HS-5 (cell line): ENCODE measurements around the gene WAS.
"Not testable (repeated sequence)": the region's sequence is repeated elsewhere in the genome, so short reads cannot be mapped to it uniquely, and the experiment has no call there.

ENCODE experiments used
- DNase-seq: peaks from one replicate; pipeline ENCODE4 v3.0.0-alpha.2; 2012; ENCODE audit warnings: low read depth

Gene WAS

DNA sequence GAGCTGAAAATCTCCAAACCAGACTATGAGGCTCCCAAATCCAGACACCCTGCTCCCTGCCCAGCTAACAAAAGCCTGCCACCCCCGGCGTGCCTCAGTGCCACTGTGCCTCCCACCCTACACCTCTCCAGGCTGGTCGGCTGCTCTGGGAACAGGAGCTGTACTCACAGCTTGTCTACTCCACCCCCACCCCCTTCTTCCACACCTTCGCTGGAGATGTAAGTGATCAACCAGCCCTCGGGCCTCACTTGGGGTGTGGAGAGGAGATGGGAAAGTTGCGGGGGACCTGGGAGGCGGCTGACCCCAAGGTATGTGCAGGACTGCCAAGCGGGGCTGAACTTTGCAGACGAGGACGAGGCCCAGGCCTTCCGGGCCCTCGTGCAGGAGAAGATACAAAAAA lies 1.8 kb downstream of the WAS start:
- no peak for DNase-seq

DNA sequence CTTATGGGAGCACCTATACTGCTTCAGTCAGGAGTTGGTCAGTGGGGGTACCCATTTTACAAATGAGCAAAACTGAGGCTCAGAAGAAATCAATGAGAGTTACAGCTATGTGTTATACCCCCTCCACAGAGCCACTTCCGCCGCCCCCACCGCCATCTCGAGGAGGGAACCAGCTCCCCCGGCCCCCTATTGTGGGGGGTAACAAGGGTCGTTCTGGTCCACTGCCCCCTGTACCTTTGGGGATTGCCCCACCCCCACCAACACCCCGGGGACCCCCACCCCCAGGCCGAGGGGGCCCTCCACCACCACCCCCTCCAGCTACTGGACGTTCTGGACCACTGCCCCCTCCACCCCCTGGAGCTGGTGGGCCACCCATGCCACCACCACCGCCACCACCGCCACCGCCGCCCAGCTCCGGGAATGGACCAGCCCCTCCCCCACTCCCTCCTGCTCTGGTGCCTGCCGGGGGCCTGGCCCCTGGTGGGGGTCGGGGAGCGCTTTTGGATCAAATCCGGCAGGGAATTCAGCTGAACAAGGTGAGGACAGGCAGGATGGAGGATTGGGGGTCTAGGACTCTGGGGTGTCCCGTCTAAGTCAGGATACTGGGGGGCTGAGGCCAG lies 5.0 kb downstream of the WAS start:
- no peak for DNase-seq

DNA sequence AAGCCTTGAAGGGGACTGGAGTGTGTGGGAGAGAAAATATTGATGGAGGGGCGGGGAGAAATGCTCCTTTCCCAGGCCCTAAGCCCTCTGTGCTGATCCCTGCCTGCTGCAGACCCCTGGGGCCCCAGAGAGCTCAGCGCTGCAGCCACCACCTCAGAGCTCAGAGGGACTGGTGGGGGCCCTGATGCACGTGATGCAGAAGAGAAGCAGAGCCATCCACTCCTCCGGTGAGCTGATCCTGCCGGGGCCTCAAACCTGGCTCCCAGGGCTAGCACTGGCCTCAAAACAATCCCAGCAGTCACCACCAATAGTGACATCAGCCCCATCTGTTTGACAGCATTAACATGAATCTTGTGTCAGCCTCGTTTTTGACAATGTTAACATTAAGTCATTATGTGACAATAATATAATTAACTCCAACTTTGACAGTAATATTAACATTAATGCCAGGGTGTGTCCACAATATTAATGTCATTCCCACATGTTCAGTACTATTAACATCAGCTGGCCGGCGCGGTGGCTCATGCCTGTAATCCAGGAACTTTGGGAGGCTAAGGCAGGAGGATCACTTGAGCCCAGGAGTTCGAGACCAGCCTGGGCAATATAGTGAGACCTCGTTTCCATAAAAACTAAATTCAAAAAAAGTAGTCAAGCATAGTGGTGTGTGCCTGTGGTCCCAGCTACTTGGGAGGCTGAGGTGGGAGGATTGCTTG lies 5.8 kb downstream of the WAS start:
- no peak for DNase-seq

DNA sequence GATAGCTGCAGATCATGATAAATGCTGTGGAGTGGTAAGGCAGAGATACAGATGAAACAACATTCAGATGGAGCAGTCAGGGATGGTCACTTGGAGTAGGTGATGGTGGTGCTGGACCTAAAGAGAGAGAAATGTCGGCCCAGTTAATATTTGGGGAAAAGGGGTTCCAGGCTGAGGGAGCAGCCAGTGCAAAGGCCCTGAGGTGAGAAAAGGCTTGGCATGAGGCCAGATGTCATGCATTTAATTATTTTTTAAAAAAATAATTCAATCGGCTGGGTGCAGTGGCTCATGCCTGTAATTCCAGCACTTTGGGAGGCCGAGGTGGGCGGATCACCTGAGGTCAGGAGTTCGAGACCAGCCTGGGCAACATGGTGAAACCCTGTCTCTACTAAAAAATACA lies 8.1 kb downstream of the WAS start:
- DNase-seq = not testable (repeated sequence)

DNA sequence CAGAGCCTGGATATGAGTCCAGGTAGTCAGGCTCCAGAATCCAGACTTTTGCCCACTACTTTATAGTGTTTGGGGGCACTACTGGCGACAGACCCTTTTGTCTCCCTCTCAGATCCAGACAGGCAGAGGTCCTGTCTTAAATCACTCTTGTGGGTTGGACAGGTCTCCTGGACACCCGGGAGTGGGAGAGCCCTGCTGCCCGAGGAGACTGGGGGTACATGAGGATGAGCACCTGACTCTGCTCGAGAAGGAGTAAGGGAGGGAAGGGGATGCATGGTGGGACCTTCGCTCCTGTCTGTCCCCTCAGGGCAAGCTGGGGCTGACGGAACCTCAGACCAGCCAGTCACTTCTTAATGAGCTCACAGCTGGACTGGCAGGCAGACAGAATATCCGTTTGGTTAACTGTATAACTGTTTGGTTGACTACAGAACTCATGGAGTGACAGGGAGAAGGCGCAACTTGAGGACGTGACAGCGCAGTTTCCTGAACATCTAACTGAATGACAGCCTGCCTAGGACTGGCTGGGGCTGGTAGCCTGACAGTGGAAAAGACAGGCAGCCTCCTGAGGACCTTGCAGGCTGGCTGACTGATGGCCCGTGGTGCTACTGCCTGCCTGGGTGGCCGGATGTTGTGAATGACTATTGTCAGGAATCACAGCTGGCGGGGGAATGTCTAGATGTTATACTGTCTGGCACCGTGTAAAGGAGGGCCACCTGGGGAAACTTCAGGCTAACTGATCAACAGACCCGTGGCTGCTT lies 11.4 kb downstream of the WAS start:
- no peak for DNase-seq

DNA sequence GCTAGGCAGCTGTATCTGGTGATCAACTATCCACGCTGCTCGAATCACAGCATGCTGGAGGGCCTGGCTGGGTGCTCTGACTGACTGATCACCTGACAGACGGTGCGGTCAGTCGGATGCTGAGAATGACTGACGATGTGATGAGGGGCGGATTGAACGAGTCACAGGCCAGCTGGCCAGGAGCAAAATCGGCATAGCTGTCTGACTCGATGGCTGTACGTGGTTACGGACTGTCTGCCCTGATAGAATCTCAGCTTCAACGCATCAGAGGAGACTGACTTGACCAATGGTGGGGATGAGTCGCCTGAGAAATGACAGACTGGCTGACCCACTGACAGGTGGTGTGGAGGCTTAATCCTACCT lies 11.9 kb downstream of the WAS start:
- DNase-seq = no peak

DNA sequence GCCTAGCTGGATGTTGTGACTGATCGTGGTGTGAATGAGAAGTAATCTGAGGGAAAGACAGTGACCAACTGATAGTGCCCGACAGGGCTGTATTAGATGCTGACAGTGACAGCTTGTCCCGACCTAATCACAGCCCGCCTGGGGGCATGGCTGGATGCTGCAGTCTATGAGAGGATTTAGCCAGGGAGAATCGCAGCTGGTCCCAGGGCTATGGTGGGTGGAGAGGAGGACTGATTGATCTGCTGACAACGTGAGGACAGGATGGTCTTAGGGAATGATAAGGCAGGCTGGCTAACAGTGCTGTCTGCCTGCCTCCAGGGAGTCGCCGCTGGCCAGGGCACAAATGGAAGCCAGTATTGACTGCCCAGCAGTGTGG lies 12.3 kb downstream of the WAS start:
- DNase-seq = no peak

DNA sequence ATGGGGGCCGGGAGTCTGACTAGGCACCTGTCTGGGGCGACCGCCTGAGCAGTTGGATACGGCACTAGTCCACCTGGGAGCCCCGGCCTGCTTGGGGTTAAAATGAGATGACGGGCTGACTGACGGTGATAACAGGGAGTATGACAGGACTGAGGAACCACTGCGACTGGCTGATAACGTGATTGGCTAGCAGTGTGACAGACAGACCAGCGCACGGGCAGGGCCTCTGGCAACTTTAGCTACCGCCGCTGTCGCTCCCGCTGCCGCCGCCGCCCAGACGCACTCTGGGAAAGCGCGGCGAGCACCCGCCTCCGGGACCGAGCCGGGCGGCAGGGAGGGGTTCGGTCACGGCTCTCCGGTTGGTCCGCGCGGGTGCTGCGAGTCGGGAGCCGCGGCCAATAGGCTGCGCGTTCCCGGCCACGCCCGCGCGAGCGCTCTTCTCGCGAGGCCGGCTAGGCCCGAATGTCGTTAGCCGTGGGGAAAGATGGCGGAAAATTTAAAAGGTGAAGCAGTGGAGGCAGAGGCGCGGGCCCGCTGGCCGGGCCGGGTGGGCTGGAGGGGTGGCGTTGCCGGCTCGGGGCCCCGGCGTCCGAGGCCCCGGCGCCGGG lies 12.8 kb downstream of the WAS start, which contains the start of gene SUV39H1:
TSS of gene SUV39H1 (plus strand) at position 434 of the 608 bp plus-strand sequence. CDS start at position 485, 51 bp downstream.
- no peak for DNase-seq

DNA sequence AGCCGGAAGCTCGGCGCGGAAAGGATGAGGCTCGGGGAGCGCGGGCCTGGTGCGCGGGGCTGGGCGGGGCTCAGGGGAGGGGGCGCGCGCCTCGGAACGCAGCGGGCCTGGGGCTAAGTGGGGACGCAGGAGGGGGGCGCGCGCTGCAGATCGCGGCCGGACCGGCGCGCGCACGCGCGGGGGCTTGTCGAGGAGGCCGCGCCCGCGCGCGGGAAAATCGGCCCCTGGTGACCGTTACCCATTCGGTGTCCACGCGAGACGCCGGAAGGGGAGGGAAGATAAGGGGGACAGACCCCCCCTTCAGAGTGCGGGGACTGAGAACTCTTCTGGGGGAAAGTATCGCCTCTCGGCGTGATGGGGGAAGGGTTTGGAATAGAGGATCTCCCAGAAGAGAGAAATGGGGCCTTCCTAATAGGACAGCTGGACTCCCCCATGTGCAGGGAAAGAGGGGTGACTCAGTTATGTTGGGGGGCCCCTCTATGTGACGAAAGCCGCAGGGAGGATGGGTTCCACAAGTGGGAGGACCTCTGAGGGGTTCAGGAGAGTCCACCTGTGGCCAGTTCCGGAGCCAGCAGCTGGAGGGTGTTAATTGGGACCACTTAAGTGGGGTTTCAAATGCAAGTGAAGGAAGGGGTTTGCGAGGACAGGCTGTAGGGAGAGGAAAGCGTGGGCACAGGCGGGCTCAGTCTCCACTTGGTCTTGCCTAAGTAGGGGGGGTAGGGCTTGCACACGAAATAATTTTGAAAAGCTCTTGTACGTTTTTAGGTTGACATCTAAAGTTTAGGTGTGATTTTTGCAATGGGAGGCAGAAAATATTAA lies 13.5 kb downstream of the WAS start:
- no peak for DNase-seq

DNA sequence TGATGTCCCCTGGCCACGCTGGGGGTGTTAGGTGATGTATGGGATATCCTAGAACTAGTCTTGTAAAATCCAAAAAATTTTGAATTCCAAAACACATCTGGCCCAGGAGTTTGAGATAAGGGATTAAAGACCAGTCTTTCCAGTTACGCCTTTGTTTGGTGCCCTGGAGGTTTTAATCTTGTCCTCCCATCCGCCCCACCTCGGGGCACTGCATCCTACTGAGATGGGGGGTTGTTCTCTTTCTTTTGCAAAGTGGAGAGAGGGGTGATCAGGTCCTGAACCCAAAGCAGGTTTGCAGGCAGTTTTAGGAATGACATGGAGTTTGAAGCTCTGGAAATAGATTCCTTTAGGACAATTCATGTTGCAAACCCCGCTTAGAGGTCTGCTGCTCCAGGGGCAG lies 14.7 kb downstream of the WAS start:
- no peak for DNase-seq

DNA sequence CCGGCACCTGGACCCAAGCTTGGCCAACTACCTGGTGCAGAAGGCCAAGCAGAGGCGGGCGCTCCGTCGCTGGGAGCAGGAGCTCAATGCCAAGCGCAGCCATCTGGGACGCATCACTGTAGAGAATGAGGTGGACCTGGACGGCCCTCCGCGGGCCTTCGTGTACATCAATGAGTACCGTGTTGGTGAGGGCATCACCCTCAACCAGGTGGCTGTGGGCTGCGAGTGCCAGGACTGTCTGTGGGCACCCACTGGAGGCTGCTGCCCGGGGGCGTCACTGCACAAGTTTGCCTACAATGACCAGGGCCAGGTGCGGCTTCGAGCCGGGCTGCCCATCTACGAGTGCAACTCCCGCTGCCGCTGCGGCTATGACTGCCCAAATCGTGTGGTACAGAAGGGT lies 16.6 kb downstream of the WAS start:
- no peak for DNase-seq

DNA sequence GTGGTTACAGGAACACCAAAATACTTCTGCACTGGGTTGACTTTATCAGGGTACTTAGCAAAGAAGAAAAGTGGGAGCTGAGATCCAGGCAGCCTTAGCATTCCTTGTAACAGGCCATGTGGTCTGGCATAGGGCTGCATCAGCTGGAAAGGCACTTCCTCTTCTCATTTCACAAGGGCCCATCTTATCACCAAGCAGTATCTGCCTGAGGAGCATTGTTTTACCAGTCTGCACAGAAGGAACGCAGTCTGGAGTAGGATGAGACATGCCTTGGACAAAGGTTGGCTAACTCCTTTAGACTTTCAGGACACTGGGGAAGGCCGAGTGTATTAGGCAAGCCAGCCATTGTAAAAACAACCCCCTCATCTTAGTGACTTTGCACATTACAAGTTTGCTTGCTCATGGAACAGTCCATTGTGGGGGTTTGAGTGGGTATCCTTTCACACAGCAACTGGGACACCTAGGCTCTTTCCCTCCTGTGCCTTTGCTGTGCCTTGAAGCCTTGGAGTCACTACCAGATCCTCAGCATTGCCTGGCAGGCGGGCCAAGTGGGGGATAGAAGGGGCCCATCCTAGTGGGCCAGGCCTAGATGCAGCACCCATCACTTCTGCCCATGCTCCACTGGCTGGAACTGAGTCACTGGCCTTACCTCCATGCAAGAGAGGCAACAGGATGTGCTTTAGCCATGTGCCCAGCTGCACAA lies 17.5 kb downstream of the WAS start:
- DNase-seq = no peak

DNA sequence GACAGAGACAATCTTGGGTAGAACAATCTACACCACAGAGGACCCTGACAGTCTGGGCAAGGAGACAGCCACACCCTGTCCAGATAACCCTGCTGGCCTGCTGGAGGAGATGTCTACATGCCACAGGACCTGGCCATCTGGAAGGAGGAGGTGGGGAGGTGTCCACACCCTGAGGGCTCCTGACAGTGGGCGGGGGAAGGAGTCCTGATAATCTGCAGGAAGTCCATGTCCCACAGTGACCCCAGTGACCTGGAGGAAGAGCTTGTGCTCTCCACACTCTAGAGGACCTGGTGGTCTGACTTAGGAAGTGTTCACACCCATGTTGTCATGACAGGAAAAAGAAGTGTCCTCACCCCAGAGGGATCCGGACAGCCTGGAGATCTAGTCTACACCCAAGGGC lies 18.4 kb downstream of the WAS start:
- DNase-seq = no peak

DNA sequence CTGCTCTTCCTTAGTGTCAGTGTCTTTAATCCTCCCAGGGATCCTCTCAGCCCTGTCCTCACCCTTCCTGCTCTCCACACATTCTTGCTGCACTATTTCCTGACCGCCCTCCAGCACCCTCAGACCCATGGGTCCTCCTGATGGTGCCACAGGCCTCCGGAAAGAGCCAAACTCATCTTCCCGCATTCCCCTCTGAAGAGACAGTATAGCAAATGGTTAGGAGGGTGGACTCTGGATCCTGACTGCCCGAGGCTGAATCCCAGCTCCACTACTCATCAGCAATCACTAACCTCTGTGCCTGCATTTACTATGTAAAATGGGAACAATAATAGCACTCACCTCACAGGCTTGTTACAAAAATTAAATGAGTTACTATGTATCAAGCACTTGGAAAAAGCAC lies 19.1 kb downstream of the WAS start:
- no peak for DNase-seq

DNA sequence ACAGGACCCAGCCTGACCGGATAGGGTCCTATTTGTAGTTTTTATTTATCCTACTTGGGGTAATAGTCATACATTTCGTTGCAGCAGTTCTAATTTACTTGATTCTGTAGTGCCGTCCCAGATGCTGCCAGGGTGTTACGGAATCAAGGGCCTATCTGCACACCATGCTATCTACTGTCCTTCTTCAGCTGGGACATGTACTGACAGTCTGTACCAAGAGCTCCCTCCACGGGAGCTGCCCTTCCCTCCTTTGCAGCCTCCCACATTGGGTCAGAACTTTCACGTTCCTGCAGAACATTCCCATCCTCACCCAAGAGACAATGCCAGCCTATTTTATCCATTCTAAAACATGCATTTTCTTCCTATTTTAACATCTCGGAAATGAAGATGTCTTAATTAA lies 19.6 kb downstream of the WAS start:
- no peak for DNase-seq

DNA sequence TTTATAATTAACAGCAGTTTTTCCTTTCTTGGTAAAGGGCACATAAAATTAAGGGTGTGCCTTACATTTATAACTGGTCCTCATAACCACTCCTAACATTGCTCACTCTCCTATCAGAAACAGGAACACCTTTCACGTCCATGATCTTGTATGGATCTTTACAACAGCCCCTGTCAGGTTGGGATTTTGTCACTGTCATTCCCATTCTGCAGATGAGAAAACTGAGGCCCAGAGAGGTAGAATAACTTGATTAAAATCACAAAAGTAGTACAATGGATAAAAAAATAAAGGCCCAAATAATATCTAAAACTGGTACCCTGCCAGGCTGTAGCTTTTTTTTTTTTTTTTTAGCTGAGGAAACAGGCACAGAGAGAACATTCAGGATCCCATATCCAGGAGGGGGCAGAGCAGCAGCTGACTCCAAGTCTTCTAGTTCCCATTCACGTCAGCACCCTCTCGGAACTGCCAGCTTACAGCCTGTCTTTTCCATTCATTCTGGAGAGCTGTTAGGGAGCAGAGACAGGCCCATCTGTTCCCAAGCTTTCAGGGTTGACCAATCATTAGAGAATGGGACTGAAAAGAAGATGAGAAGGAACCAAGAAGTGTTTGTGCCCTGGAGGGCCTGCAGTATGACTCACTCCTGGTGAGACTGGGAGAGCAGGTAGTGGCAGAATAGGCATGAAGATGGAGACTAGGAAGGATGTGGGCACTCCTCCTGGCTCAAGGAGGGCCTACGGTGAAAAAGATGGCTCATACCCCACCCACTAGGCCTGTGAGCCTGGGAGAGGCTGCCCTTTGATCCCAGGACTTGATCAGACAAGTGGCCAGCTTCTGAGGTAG lies 20.3 kb downstream of the WAS start:
- no peak for DNase-seq

DNA sequence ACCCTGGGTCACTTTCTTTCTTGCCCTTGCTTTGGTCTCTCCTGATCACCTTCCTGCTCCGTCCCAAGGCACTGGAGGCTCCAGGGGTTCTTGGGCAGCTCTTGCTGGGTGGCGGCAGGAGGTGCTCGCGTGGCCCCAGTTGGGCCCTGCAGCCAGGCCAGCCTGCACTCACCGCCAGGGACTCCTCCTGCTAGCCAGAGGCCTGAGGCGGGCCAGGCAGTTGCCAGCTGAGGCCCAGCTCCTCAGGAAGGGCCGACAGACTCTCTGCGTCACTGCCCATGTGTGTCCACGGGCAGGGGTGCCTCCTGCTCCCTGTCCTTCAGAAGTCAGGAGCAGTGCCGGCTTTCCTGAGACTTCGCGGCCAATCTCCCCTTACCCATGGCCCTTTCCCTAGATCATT lies 22.3 kb downstream of the WAS start:
- DNase-seq = no peak

DNA sequence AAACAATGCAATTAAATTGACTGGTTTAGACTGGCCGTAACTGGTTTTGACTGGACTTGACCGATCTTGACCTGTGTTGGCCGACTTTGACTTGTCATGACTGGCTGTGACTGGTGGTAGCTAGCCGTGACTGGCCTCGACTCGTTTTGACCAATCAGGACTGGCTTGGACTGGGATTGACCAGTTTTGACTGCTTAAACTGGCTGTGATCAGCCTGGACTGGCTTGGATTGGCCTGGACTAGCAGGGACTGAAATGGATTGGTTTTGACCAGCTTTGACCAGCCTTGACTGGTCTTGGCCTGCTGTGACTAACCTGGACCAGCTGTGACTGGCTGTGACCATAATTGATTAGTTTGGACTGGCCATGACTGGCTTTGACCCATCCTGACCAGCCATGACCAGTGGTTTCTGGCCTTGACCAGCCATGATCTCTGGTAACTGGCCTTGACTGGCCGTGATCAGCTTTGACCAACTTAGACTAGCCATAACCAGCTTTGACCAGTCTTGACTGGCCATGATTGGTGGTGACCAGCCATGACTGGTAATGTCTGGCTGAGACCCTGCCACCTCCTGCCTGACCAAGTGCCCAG lies 26.0 kb downstream of the WAS start:
- DNase-seq = no peak

DNA sequence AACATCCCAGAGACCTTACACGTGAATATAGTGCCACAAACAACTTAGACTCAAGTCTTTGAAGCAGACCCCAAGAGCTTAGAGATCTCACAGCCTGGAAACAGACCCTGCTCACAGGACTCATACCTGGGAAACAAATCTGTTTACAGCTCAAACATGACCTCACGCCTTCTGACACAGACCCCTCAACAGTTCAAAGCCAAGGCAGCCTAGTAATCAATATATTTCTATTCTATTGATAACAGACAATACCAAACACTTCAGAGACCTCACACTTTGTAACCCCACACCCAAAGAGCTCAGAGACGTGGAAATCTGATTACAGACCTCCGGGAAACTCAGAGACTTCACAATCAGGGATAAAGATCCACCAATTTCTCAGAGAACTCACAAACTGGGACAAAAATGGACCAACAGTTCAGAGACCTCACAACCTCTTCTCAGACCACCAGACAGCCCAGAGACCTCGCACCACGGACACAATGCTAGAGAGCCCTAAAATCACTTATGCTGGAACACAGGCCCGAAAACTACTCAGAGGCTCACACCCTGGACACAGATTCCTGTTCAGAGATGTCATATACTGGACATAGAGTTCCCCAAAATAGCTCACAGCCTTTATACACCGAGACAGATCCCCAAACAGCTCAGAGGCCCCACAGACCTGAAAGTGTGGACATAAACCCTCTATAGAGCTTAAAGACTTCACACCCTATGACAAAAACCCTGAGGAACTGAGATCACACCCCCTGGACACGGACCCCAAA lies 27.7 kb downstream of the WAS start:
- DNase-seq = no peak
